ENCODE results near the gene UGT1A4. TPM values are rescaled to one million over a fixed set of nuclear protein-coding genes. Genes with fewer than 3 reads are reported as not detected.
A peak's percentile ranks its signal among the peaks of the same experiment; 100 is the strongest.

Gene UGT1A4
- total and polyA plus RNA-seq, 9 of the 15 experiments (the other 6 are each of a cell fraction or from before 2014, with no cell fraction given): not detected

GRCh38 chr2:233700028-233700635 lies 18.4 kb upstream of the UGT1A4 start (continued):
- no peak for TF ChIP-seq PATZ1 (CRISPR knock-in tag; IDR thresholded peaks at IDR 0.05; ENCODE audit: borderline replicate concordance)
- TF ChIP-seq NFRKB (IDR thresholded peaks at IDR 0.05; ENCODE audit: low read depth): no peak
- TF ChIP-seq CREB3 (tag; conservative IDR thresholded peaks at IDR 0.05; ENCODE audit: low read depth): 0 out of 2 replicates have a peak, but pooled peaks have one; percentile 27
- no peak for TF ChIP-seq TCF15 (CRISPR knock-in tag; IDR thresholded peaks at IDR 0.05)
- no peak for TF ChIP-seq THRA (IDR thresholded peaks at IDR 0.05)
- no peak for TF ChIP-seq POLR2AphosphoS2 (IDR thresholded peaks at IDR 0.05; ENCODE audit: low read length)
- no peak for TF ChIP-seq ETV6 (IDR thresholded peaks at IDR 0.05; ENCODE audit: borderline replicate concordance in 1 of 2, low read depth in 2 of 2, low read length in 1 of 2)
- no peak for TF ChIP-seq ETV6 (CRISPR knock-in tag; IDR thresholded peaks at IDR 0.05; ENCODE audit: borderline replicate concordance)
- no peak for TF ChIP-seq MED1 (CRISPR knock-in tag; IDR thresholded peaks at IDR 0.05; ENCODE audit: borderline replicate concordance)
- TF ChIP-seq FOXK1 (CRISPR knock-in tag; IDR thresholded peaks at IDR 0.05; ENCODE audit: borderline replicate concordance): no peak
- TF ChIP-seq MNT (conservative IDR thresholded peaks at IDR 0.05): no peak
- TF ChIP-seq BCL6 (CRISPR knock-in tag; IDR thresholded peaks at IDR 0.05): peak; percentile 58; the same call in 1 of the 2 replicates
- TF ChIP-seq BRCA1 (IDR thresholded peaks at IDR 0.05): no peak
- no peak for TF ChIP-seq BRCA1 (CRISPR knock-in tag; IDR thresholded peaks at IDR 0.05)
- TF ChIP-seq ZNF277 (CRISPR knock-in tag; IDR thresholded peaks at IDR 0.05; ENCODE audit: borderline replicate concordance): no peak
- TF ChIP-seq KDM1A (IDR thresholded peaks at IDR 0.05): peak; percentile 48 to 57; a peak in 3 of 4 replicates
- no peak for TF ChIP-seq TAF9B (IDR thresholded peaks at IDR 0.05; ENCODE audit: partially characterized antibody)

All from K562 (cell line).